GM21786 (cell line): ENCODE data around the gene TMED6.

Experiments
- ATAC-seq: cut with Tn5 transposase; IDR thresholded peaks from one replicate; pipeline ENCODE4 v1.9.1; 2021; ENCODE audit not compliant: unreplicated experiment

TMED6 gene

GRCh38 chr16:69324585-69325253 lies 26.9 kb downstream of the TMED6 start:
- ATAC-seq, result no peak

- no peak for ATAC-seq
Measured at GRCh38 chr16:69324013-69324531, 27.5 kb downstream of the TMED6 start.

GRCh38 chr16:69323415-69323814 lies 28.2 kb downstream of the TMED6 start:
- no peak for ATAC-seq

GRCh38 chr16:69322343-69322742 lies 29.2 kb downstream of the TMED6 start:
- no peak for ATAC-seq

- ATAC-seq, result no peak
Measured at GRCh38 chr16:69321080-69321479, 30.5 kb downstream of the TMED6 start.

- no peak for ATAC-seq
Measured at GRCh38 chr16:69320740-69321073, 30.9 kb downstream of the TMED6 start.

- ATAC-seq, result no peak
Measured at GRCh38 chr16:69319826-69320739, 31.5 kb downstream of the TMED6 start.

GRCh38 chr16:69319381-69319780 lies 32.2 kb downstream of the TMED6 start:
- ATAC-seq, result no peak

GRCh38 chr16:69318911-69319289 lies 32.7 kb downstream of the TMED6 start:
- ATAC-seq, result no peak

GRCh38 chr16:69318177-69318910 lies 33.2 kb downstream of the TMED6 start:
- no peak for ATAC-seq

- no peak for ATAC-seq
Measured at GRCh38 chr16:69316595-69317034, 35.0 kb downstream of the TMED6 start.

- ATAC-seq, result no peak
Measured at GRCh38 chr16:69315486-69316311, 35.9 kb downstream of the TMED6 start.

- ATAC-seq, result no peak
Measured at GRCh38 chr16:69314534-69314933, 37.1 kb downstream of the TMED6 start.

GRCh38 chr16:69313469-69313868 lies 38.1 kb downstream of the TMED6 start:
- no peak for ATAC-seq

- peak; percentile 39 for ATAC-seq
Measured at GRCh38 chr16:69311533-69312387, 39.8 kb downstream of the TMED6 start.

GRCh38 chr16:69310653-69311532 lies 40.7 kb downstream of the TMED6 start, which contains the start of gene VPS4A:
Gene VPS4A (plus strand): TSS chr16:69311350. CDS start chr16:69311512, 162 bp downstream.
- peak; percentile 95 for ATAC-seq

GRCh38 chr16:69309316-69309715 lies 42.3 kb downstream of the TMED6 start:
- ATAC-seq, result no peak

GRCh38 chr16:69307856-69308255 lies 43.7 kb downstream of the TMED6 start:
- ATAC-seq, result no peak

GRCh38 chr16:69307091-69307490 lies 44.5 kb downstream of the TMED6 start:
- ATAC-seq, result no peak
